Inferior parietal cortex (tissue), 1 donor: ENCODE data around the gene MAN2B2.
"Not testable (repeated sequence)": the region's sequence is repeated elsewhere in the genome, so short reads cannot be mapped to it uniquely, and the experiment has no call there.

ENCODE experiments used
- DNase-seq: peaks from one replicate; pipeline ENCODE4 v3.0.0-alpha.2; 2016; ENCODE audit errors: extremely low spot score

Gene MAN2B2

GRCh38 chr4:6616087-6616995 is 41.4 kb downstream of the MAN2B2 start:
- no peak for DNase-seq

- DNase-seq: no peak
Measured at GRCh38 chr4:6617246-6617645, 42.3 kb downstream of the MAN2B2 start.

GRCh38 chr4:6618386-6619115 is 43.6 kb downstream of the MAN2B2 start:
- no peak for DNase-seq

GRCh38 chr4:6619116-6619465 is 44.1 kb downstream of the MAN2B2 start:
- DNase-seq: no peak

DNA sequence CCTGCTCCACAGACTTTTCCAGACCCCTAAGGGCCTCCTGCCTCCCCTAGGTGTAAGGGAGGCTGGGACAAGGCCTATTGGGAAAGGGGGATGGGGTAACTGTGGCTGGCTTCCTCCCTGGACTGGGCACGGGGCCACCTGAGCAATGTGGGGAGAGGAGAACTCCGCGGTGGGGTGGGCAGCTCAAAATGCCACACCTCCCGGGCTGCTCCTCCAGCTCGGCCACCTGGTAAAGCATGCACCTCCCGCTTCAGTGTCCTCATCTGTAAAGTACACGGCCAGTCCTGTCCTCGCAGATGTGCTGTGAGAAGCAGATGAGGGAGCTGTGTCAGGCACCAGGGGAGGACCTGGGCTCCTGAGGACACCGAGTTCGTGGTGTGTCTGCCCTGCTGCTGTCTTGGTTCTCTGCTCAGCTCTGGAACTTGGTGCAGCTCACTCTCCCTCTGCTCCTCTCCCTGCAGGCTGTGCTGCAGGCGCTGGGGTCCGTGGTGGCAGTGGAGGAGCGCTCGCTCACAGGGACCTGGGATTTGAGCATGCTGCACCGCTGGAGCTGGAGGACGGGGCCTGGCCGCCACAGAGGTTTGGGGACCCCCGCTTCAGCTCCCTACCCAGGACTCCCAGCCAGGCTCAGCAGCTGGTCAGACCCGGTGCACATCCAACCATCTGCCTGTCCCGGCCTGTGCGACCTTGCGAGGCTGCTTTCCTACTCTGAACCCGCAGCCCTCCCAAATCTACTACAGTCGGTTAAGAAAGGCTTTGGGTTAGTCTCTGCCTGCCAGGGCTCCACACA is 44.7 kb downstream of the MAN2B2 start:
- DNase-seq: no peak

DNA sequence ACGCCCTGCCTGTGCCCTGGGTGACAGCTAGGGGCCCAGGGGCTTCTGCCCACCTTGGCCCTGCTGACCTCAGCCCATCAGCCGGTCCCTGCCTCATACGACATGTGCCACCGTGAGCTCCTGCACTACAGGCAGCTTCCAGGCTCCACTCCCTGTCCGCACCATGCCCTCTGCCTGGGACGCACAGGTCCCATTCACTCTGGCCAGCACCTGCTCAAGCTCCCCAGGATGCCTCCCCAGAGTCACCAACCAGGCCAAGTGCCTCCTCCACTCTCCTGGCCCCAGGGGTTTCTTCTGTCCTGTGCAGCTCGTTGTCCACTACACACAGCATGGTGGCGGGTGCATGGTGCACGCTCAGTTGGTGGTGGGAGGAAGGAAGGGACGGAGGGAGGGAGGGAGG is 45.3 kb downstream of the MAN2B2 start:
- DNase-seq: no peak

DNA sequence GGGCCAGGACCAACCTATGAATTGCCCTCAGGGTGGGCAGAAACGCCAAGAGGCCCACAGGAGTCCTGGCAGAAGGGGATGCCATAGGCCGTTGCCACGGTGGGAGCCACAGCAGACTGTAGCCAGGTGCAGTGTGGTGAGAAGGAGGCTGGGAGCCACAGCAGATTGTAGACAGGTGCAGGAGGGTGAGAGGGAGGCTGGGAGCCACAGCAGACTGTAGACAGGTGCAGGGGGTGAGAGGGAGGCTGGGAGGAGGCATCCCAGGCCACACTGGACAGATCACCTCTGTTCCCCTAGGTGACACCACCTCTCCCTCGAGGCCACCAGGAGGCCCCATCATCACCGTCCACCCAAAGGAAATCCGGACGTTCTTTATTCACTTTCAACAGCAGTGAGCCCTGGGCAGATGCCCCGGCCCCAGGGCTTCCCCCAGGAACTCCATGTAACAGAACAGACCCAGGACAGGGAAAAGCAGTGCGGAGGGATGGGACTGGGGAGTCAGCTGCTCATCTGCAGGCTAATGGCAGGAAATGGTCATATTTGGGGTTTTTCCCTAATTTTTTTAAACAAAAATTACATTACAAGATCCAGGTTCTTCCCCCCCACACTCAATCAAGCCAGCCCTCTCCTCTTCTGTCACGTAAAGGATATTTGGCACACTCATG is 46.0 kb downstream of the MAN2B2 start:
- no peak for DNase-seq

GRCh38 chr4:6621556-6621927 is 46.6 kb downstream of the MAN2B2 start:
- DNase-seq: no peak

- DNase-seq: no peak
Measured at GRCh38 chr4:6622744-6623143, 47.8 kb downstream of the MAN2B2 start.

GRCh38 chr4:6625256-6625655 is 50.3 kb downstream of the MAN2B2 start:
- no peak for DNase-seq

- DNase-seq: no peak
Measured at GRCh38 chr4:6626066-6626465, 51.1 kb downstream of the MAN2B2 start.

- no peak for DNase-seq
Measured at GRCh38 chr4:6627832-6628231, 52.8 kb downstream of the MAN2B2 start.

DNA sequence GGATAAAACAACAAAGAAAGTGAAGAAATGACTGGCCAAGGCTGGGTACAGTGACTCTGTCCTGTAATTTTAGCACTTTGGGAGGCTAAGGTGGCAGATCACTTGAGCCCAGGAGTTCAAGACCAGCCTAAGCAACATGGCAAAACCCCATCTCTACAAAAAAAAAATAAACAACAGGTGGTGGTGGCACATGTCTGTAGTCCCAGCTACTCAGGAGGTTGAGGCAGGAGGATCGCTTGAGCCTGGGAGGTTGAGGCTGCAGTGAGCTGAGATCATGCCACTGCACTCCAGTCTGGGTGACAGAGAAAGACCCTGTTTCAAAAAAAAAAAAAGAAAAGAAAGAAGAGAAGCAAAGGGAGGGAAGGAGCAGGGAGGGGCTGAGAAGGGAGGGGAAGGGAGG is 53.5 kb downstream of the MAN2B2 start:
- DNase-seq: not testable (repeated sequence)

DNA sequence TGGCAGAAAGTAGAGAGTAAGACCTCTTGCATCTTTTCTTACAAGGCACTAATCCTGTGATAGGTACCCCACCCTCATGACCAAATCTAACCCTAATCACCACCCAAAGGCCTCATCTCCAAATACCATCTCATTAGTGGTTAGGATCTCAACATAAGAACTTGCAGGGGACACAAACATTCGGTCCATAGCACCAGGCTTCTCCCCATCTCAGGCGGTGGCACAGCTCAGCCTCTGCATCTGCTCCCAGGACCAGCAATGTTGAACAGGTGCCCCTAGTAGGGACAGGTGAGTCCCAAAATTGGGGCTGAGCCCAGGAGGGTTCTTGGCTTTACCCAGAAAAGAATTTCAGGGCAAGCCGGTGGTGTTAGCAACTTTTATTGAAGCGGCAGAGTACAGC is 57.1 kb downstream of the MAN2B2 start:
- DNase-seq: no peak

- DNase-seq: no peak
Measured at GRCh38 chr4:6633091-6633906, 58.3 kb downstream of the MAN2B2 start.

DNA sequence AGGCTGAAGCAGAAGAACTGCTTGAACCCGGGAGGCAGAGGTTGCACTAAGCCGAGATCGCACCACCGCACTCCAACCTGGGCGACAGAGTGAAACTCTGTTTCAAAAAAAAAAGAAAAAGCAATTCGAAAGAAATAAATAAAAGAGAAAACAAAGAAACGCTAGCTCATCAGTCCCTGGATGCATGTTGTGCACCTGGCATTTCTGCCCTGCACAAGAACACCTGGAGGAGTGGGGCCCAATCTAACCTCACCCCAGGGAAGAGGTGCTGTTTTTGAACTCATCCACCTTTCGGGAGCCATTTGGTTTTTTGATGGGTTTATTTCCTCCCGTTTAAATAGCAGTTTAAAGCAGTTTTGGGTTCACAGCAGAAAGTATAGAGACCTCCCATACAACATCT is 59.8 kb downstream of the MAN2B2 start:
- no peak for DNase-seq

DNA sequence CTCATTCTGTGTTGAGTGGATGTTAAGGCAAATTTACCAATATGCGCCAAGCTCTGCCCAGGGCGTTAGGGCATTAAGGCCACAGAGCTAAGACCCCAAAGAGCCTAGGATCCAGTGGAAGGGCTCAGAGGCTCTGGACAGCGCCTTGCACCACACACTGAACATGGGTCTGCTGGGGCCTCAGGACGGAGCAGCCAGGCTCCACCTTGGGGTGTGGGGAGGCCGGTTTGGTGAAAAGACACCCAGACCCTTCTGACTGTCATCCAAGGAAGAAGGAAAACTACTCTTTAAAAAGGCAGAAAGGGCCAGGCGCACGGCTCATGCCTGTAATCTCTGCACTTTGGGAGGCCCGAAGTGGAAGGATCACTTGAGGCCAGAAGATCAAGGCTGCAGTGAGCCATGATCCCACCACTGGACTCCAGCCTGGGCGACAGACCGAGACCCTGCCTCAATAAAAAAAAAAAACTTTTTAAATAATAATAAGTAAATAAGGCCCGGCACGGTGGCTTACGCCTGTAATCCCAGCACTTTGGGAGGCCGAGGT is 64.2 kb downstream of the MAN2B2 start:
- no peak for DNase-seq

GRCh38 chr4:6640292-6641163 is 65.5 kb downstream of the MAN2B2 start, which contains the start of gene MRFAP1:
TSS of gene MRFAP1 (plus strand) at chr4:6640685. CDS start at chr4:6640863, 178 bp downstream.
- DNase-seq: peak; percentile 96

GRCh38 chr4:6641164-6641970 is 66.4 kb downstream of the MAN2B2 start:
- DNase-seq: no peak
